ENCODE measurements around the gene NTSR2. TPM values are rescaled to one million over a fixed set of nuclear protein-coding genes. Genes with fewer than 3 reads are reported as not detected.

NTSR2 gene
- total RNA-seq, 1 donor from 2014 or later, result not detected

- no peak for TF ChIP-seq CTCF (IDR thresholded peaks at IDR 0.05; ENCODE audit: insufficient read depth, low read length, severe bottlenecking)
- Histone ChIP-seq H3K27me3 (ENCODE audit: control insufficient read depth, insufficient read depth, low read length) (peaks cover 24% of the 10 kb centered on the region), H3K4me3 (ENCODE audit: low read depth, low read length) (no peak overlapping the region), H3K36me3 (ENCODE audit: control insufficient read depth, insufficient read depth, low read length) (no peaks in the 10 kb centered on the region)
- DNase-seq (ENCODE audit: low read depth) (no peak), FAIRE-seq (no peak)
Measured at GRCh38 chr2:11677136-11678055, 7.4 kb upstream of the NTSR2 start.

GRCh38 chr2:11676640-11677039, 6.6 kb upstream of the NTSR2 start:
- Histone ChIP-seq H3K27me3 (ENCODE audit: control insufficient read depth, insufficient read depth, low read length) (peaks cover 23% of the 10 kb centered on the region), H3K36me3 (ENCODE audit: control insufficient read depth, insufficient read depth, low read length) (no peaks in the 10 kb centered on the region), H3K4me3 (ENCODE audit: low read depth, low read length) (no peak overlapping the region)
- DNase-seq (ENCODE audit: low read depth), result no peak
- no peak for FAIRE-seq
- TF ChIP-seq CTCF (IDR thresholded peaks at IDR 0.05; ENCODE audit: insufficient read depth, low read length, severe bottlenecking), result peak; percentile 8

GRCh38 chr2:11675423-11676112, 5.6 kb upstream of the NTSR2 start:
- no peak overlapping the region for H3K4me3 ChIP-seq (ENCODE audit: low read depth, low read length)
- DNase-seq (ENCODE audit: low read depth) (no peak), FAIRE-seq (no peak)
- H3K36me3 ChIP-seq (ENCODE audit: control insufficient read depth, insufficient read depth, low read length), result no peaks in the 10 kb centered on the region
- TF ChIP-seq CTCF (IDR thresholded peaks at IDR 0.05; ENCODE audit: insufficient read depth, low read length, severe bottlenecking), result no peak
- H3K27me3 ChIP-seq (ENCODE audit: control insufficient read depth, insufficient read depth, low read length), result peaks cover 25% of the 10 kb centered on the region

DNA sequence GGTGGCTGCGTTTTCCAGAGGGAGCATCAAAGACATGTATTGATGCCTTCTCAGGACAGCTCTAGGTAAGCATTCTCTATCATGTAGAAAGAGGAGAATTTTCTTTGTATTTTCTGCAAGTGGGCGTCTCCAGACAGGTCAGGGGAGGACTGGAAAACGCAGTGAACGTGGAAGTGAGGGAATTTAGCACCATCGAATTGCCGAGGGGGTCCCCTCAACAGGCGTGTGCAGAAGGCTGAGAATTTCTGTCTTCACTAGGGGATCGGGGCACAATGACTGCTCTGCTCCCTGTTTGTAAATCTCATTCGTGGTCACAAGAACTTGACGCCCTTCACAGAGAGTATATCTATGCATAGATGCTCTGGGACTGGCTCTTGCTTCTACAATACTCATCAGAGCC, 5.0 kb upstream of the NTSR2 start:
- TF ChIP-seq CTCF (IDR thresholded peaks at IDR 0.05; ENCODE audit: insufficient read depth, low read length, severe bottlenecking), result no peak
- Histone ChIP-seq H3K36me3 (ENCODE audit: control insufficient read depth, insufficient read depth, low read length) (no peaks in the 10 kb centered on the region), H3K4me3 (ENCODE audit: low read depth, low read length) (no peak overlapping the region), H3K27me3 (ENCODE audit: control insufficient read depth, insufficient read depth, low read length) (peaks cover 30% of the 10 kb centered on the region)
- DNase-seq (ENCODE audit: low read depth) (no peak), FAIRE-seq (no peak)

GRCh38 chr2:11672407-11672806, 2.4 kb upstream of the NTSR2 start:
- Histone ChIP-seq H3K4me3 (ENCODE audit: low read depth, low read length) (no peak overlapping the region), H3K36me3 (ENCODE audit: control insufficient read depth, insufficient read depth, low read length) (no peaks in the 10 kb centered on the region), H3K27me3 (ENCODE audit: control insufficient read depth, insufficient read depth, low read length) (peaks cover 25% of the 10 kb centered on the region)
- DNase-seq (ENCODE audit: low read depth) (no peak), FAIRE-seq (no peak)
- TF ChIP-seq CTCF (IDR thresholded peaks at IDR 0.05; ENCODE audit: insufficient read depth, low read length, severe bottlenecking), result no peak
